Left renal pelvis (tissue), 4 donors: ENCODE data around the gene RAB20. TPM values are rescaled to one million over a fixed set of nuclear protein-coding genes. Genes with fewer than 3 reads are reported as not detected.
"Not testable (repeated sequence)": the region's sequence is repeated elsewhere in the genome, so short reads cannot be mapped to it uniquely, and the experiment has no call there.

Source experiments
- DNase-seq, 4 donors: peaks; one replicate each; pipeline ENCODE4 v3.0.0-alpha.2; 2013; ENCODE audit warnings: low read depth in 4 of 4, low spot score in 3 of 4
- polyA plus RNA-seq, 4 donors: library from polyadenylated mRNA; unstranded; fragments of 120-200 nt; gene quantifications; one replicate each; pipeline ENCODE4 v1.2.1, GENCODE V29; 2013; ENCODE audit not compliant: insufficient read length in 4 of 4

Gene RAB20
- polyA plus RNA-seq, 4 donors = 6.9 to 9.7 (median 7.9) TPM

DNA sequence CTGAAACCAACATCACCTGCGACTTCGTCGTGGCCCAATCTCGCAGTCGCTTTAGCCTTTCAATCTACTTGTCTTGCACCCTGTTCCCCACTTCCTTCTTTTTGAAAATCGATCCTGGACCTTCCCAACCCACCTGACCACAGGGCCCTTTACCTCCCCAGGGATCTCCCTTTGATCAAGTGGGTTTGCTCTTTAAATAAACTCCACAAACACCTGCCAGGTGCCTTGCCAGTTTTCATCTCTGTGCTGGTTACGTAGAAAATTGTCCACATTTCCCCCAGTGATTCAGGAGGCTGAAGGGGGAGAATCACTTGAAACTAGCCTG lies 14.5 kb upstream of the RAB20 start:
- DNase-seq = no peak

DNA sequence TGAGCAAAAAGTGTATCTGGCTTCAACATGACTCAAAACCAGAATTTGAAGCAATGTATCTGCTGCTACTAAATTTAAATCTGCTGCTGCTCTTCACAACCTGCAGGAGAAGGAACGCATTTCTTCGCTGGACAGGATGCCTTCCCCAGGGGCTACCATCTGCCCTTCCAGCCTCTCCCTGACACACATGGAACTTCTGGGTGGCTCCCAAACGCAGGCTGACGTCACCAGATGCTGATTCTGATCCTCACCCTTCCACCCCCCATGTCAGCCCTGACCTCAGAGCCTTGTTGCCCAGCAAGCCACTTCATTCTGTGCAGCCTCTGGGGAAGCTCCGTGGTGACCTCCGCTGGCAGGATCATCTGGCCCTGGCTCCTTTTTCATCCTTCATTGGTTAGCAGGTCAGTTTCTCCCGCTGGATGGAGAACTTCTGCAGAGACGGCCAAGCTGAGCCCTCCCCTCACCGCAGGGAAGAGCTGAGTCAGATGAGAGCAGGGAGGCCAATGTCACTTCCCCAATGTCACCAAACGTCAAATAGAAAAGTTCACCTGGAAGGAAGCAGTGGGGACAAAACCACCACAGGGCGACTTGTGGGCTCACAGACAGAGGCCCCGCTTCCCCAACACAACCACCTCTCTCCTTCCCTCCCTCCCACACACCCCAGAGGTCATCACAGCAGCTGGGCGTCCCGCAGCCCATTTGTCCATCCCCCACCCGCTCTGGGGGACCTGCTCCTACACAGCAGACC lies 14.0 kb upstream of the RAB20 start:
- no peak for DNase-seq

DNA sequence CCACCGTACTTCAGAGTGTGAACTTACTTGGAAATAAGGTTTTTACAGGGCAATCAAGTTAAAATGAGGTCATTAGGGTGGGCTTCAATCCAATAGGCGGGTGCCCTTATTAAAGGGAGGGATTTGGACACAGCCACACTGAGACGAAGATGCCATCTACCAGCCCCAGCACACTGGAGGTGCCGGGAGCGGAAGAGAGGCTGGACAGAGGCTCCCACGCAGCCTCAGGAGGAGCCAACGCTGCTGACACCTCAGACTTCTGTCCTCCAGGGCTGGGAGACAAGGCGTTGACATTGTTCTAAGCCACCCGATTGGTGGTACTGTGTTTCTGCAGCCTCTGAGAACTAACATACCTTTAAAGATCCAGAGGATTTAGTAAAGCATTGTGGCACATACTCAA lies 12.6 kb upstream of the RAB20 start:
- no peak for DNase-seq

DNA sequence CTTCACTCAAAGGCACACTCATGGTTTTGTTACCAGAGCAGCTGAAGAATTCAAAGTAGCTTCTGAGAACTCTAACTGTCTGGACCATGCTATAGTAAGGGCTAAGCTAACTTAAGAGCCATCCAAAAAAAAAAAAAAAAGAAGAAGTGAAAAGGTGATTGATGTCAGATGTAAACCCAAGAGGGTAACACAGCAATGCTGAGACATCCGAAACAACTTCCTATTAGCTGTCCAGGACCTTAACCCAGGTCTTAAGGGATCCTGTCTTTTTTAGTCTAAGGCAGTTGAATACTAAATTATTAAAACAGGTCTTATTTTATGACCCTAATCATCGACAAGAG lies 11.2 kb upstream of the RAB20 start:
- no peak for DNase-seq

DNA sequence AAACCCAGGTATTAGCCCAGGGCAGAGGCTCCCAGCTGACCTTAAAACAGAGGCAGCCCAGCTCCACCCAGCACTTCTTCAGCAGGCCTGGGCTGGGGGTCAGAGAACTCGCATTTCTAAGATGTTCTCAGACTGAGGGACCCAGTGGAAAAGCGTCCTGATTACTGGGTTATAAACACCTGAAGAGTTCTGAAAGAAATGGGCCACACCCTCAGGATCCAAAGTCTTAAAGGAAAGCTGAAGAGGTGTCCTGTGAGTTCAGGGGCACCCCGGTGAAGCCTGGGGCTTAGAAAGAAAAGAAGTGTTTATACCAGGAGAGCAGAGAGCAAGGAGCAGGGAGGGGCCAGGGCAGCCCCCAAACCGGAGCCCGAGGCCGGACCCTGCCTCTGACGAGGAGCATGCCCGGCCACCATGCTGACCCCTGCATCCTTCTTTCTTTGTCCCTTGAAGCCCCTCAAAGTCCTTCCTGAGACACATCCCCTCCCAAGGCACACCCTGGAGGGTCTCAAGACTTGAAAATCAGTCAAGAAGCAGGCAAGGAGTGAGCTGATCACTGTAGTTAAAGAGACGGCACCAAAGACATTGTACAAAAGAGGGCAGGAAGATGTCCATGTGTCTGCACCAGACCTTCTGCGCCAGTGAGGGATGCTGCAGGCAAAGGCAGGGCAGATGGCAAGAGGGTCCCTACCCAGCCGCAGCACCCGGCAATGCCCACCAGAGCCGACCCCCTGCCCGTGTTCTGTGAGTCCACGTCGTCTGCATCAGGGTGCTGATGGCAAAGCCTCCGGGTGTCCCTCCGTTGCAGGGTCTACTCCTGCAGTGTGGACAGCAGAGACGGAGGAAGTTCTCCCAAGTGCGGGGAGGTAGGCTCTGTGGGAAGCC lies 10.6 kb upstream of the RAB20 start:
- DNase-seq = no peak

DNA sequence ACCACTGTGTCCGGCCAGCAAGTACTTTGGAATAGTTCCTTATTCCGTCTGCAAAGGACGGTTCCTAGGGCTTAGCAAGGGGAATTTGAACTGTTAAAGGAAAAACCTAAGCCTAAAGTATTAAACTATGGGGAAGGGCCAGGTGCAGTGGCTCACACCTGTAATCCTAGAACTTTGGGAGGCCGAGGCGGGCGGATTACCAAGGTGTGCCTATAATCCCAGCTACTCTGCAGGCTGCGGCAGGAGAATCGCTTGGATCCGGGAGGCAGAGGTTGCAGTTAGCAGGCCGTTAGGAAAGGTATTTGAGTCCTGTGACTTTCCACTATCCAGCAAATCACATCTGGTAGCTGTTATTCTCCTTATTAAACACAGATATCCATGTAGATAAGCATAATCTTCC lies 9.4 kb upstream of the RAB20 start:
- DNase-seq = no peak

DNA sequence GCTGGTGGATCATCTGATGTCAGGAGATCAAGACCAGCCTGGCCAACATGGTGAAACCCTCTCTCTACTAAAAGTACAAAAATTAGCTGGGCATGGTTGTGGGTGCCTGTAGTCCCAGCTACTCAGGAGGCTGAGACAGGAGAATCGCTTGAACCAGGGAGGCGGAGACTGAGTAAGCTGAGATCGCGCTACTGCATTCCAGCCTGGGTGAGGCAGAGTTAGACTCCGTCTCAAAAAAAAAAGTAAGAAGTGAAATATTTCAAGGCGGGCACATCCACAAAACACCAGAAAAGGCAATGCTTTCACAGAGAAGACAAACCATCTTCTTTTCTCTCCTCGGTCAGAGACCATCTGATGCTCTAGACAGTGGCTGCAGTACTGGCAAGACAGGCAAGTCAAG lies 8.4 kb upstream of the RAB20 start:
- DNase-seq = not testable (repeated sequence)

DNA sequence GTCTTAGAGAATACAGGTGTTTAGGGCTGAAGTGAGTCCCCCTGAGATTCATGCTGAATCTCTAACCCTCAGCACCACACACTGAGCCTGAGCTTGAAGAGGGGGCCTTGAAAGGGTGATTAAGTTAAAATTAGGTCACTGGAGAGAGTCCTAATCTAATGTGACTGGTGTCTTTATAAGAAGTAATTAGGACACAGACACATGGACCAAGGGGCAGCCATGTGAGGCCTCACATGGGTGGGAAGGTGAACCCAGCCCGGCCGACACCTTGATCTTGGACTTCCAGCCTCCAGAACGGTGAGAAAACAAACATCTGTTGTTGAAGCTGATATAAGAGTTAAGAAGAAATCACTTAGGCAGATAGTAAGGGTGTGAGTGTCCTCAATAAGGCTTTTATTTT lies 7.1 kb upstream of the RAB20 start:
- no peak for DNase-seq

DNA sequence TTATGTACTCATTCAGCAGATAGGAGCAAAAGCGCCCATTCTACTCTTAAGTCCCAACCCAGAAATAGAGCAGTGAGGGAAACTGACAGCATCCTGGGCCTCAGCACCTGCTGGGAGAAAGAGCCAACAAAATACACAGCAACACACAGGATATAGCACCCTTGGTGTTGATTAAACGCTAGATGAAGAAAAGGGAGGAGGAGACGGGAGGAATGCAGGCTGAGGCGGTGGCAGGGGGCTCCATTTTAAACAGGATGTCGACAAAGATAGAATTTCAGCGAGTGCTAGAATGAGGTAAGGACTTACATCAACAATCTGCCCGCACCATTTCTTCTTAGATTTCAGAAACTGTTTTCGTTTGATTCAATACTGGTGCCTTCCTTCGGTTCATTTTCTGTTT lies 4.6 kb upstream of the RAB20 start:
- no peak for DNase-seq

DNA sequence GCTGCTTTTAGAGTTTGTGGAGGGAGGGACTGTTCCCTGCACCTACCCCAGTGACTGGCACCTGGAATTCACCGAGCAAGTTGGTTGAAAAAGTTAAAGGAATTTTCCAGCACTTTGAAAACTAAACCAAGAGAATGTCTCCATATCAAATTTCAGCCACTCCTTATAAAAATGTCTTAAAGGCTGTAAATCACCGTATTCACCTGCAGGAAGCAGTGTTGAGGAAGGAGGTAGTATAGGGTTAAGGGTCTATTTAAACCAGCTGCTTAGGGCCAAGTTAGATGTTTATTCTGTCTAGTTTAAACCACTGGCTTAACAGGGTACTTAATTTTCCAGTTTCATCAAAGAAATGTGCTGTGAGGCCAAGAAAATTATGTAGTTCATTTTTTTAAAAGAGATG lies 3.8 kb upstream of the RAB20 start:
- DNase-seq = peak in 1 of 4 donors; percentile 53

DNA sequence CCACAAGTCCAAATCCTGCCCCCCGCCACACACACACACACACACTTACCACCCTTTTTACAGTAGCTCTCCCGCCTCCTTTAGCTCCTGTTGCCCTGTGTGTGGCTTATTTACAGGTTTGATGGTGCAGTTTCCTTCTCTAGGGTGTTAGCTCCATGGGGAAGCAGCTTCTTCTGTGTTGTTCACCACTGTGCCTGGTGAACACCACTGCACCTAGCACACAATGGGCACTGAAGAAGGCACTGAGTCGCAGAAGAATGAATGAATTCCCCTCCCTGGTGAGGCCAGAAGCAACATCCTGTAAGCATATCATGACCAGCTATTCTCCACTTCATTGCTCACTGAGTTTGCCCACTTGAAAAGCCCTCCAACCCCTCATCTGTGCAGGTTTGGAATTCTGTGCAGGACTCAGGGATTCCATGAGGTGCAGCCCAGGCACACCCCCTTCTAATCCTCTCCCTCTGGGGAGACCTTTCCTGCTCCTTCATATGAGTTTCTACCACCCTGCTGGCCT lies 3.0 kb upstream of the RAB20 start:
- no peak for DNase-seq

DNA sequence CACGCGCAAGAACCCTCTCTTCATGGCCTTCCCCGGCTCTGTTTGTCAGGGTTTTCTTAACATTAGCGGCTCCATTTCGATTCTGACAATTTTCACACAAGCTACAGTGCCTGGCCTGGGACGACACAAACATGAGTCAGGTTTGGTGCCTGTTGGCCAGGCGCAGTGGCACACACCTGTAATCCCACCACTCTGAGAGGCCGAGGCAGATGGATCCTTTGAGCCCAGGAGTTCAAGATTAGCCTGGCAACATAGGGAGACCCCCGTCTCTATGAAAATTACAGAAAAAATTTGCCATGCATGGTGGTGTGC lies 1.9 kb upstream of the RAB20 start:
- DNase-seq = no peak

DNA sequence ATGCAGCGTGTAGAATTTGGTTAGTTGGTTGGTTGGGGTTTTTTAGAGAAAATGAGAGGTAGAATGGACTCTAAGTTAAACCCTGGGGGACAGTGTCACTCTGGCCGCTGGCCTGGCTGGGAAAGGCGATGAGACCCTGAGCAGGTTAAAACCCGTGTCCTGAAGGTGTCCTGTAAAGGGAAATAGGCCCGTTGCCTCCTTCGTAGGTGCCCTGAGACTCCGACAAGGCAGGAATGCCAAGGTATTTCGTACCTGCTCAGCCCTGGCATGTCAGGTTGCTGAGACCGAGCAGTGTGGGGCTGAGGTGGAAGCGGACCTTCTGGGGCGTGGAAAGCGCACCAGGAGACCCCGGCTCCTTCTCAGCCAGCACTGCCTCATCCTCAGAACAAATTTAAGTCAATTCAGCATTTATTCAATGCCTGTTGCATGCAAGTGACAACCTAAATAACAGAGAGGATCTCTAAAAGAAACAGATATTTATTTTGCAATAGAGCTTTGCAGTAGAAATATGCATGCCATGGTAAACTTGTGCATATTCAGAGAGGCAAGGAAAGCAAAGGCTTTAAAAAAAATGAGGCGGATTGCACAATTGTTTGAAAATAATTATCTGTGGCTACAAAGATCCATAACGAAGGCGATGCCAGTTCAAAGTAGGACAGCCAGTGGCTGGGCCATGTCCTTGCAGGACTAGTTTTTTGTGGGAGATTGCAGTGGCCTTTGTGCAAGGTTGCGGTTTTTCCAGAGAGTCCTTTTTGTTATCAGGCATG lies 1.4 kb upstream of the RAB20 start:
- DNase-seq = no peak

DNA sequence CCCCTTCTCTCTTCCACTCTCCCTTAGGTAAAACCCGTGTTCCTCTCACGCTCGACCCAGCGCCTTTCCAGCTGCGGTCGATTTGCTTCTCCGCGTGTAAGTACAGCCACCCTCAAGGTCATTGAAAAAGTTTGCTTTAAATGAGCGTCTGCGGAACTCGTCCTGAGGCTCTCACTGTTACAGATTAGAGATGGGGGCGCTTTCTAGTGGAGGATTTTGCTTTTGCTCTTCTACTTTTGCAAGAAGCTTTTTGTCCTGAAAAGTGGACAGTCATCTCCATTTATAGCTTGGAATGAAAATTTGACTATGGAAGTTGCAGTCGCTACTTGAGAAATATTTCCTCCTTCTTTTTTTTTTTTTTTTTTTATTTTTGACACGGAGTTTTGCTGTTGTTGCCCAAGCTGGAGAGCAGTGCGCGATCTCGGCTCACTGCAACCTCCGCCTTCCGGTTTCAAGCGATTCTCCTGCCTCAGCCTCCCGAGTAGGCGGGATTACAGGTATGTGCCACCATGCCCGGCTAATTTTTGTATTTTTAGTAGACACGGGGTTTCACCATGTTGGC lies 595 bp upstream of the RAB20 start:
- DNase-seq = no peak

DNA sequence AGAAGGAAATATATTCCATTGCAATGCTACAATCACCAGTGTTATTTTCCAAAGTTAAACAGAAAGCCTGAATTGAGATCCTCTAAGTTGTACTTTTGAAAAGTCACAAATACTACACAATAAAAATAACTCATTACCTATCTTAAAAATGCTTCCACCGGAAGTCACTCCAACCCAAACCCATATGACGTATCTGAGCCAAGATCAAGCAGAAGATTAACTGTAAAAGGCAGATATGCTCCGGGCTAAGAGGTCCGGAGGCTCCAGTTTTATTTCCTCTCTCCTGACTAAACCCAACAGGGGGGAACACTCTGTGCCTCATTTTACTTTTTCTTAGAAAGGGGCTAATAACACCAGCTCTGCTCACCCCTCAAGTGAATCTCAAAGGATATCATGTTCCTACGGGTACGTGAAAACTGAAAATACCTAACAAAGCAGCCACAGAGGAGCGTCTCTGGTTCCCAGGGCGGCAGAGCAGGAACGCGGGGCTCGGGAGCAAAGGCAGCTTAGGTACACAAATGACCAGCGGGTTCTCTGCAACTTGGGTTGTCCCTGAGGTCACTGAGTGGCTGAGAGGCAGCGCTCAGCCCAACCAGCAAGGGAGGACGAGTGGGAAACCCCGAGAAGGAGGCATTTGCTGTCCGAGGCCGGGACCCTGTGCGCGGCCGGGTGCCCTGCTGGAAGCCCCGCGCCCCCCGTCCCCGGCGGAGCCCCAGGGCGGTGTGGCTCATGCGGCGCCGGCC lies 750 bp downstream of the RAB20 start:
- DNase-seq = no peak

DNA sequence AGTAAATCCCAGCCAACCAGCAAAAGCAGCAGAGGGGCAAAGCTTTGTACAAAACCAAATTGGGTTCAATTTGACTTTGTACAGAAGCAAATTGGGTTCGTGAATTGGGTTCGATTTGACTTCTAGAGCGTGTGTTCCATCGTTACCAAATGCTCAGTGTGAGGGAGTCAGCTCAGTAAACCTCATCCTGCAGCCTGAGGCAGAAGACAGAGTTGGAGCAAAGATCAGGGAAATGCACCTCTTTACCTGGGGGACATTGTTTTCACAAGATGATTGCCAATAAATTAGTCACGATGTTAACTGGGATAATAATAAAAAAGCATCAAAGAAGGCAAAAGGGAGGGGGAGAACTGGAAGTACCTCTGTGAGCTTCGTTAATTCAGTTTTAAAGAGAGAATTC lies 1.5 kb downstream of the RAB20 start:
- no peak for DNase-seq

DNA sequence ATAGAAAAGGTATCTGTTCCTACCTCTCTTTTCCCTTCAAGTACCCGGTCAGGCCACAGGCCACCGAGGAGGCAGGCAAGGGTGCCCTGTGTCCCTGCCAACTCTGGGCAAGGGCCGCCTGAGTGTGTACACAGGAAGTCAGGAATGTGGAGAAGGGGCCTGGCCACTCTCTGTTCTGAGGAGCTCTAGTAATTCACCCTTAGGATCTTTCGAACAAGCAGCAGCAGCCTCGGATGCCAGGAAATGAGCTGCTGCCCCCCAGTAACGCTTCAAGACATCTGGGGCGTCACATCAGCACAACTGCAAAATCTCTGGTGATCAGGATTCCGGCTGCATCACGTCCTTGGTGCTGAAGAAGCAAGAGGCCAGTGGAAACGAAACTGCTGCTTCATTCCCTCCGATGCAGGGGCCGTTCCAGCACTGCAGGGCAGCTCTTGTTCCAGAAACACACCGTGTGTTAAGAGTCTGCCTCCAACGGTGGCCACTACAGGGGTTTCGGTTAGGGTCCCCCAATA lies 2.0 kb downstream of the RAB20 start:
- no peak for DNase-seq

DNA sequence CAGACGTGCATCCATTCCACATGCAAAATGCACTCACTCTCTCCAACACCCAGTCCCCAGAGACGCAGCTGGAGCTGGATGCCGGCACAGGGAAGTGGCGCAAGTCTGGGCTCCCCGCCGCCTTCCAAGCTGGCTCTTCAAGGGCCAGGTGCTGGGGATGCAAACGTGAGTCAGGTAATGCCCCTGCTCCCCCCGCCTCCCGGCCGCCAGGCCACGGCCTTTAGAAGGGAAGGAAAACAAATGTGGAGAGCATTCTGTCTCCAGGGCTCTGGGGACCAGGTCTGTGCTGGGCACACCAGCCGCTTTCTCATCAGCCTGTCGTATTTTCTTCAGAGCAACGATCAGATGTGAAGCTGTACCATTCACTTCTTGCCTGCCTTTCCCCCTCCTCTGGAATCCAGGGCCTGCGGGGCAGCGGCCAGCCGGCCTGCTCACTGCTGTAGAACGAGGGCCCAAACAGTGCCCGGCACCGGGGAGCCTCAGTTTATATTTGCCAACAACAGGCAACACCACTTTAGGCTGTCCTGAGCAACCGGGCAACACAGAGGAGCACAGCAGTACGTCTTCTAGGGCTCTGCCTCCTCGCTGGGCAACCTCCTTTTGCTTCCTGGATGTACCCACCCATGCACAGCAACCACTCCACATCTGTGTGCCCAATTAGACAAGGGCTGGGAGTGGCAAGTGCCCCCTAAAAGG lies 3.8 kb downstream of the RAB20 start:
- no peak for DNase-seq

DNA sequence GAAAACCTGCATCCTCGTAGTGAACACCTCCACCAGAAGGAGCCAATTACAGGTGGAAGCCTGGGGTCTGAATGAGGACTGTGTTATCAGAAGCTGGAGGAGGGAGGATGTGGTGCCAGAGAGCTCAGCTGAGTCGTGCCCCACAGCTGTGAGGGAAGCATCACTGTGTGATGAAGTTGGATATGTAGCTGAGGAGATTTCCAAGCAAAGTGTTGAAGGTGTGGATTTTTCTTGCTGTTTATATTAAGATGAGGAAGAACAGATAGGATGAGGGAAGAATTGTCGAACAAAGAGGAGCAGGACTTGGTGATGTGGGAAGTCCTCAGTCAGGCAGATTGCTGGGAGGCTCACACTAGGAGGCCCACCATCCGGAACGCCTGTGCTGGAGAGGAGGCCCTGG lies 4.4 kb downstream of the RAB20 start:
- DNase-seq = no peak

DNA sequence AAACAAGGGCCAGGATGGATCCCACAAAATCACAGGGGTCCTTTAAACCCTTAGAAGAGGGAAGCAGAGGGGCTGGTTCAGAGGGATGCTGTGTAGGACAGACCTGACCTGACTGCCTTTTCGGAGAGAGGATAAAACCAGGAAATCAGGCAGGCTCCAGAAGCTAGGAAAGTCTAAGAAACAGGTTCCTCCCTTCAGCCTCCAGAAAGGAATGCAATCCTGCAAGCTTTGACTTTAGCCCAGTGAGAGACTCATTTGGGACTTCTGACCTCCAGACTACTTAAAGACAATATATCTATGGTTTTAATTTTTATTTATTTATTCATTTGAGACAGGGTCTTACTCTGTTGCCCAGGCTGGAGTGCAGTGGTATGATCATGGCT lies 5.3 kb downstream of the RAB20 start:
- no peak for DNase-seq
